GM15510 (cell line): ENCODE results near the gene NOTUM.

Experiments
- POLR2A ChIP-seq: IDR thresholded peaks from 3 replicates; pipeline ENCODE4 v1.6.1; 2011; ENCODE audit warnings: borderline replicate concordance; ENCODE audit not compliant: insufficient read length; ENCODE audit errors: extremely low read depth

Gene NOTUM

GRCh38 chr17:81920612-81921536, 40.1 kb downstream of the NOTUM start:
- TF ChIP-seq POLR2A, result no peak

- TF ChIP-seq POLR2A, result no peak
These were observed 42.0 kb downstream of the NOTUM start for GRCh38 chr17:81918832-81919545.

- peak; percentile 94 for TF ChIP-seq POLR2A
These were observed 43.2 kb downstream of the NOTUM start, which contains the start of gene SIRT7 for GRCh38 chr17:81917565-81918332. Gene SIRT7 (minus strand): TSS chr17:81918176. CDS start chr17:81918131, 45 bp downstream.

- TF ChIP-seq POLR2A, result no peak
These were observed 44.6 kb downstream of the NOTUM start for GRCh38 chr17:81916234-81917001.

- no peak for TF ChIP-seq POLR2A
These were observed 45.7 kb downstream of the NOTUM start for GRCh38 chr17:81915331-81915730.

- TF ChIP-seq POLR2A, result no peak
These were observed 46.7 kb downstream of the NOTUM start for GRCh38 chr17:81914103-81914850.

- TF ChIP-seq POLR2A, result no peak
These were observed 47.4 kb downstream of the NOTUM start for GRCh38 chr17:81913394-81914102.

- TF ChIP-seq POLR2A, result no peak
These were observed 48.3 kb downstream of the NOTUM start for GRCh38 chr17:81912441-81913309.

- TF ChIP-seq POLR2A, result no peak
These were observed 49.0 kb downstream of the NOTUM start for GRCh38 chr17:81911969-81912368.

GRCh38 chr17:81911277-81911961, 49.6 kb downstream of the NOTUM start, which contains the start of gene PCYT2:
Gene PCYT2 (minus strand): TSS chr17:81911399. CDS start chr17:81911355, 44 bp downstream.
- TF ChIP-seq POLR2A, result peak; percentile 59

GRCh38 chr17:81910840-81911276, 50.1 kb downstream of the NOTUM start:
- no peak for TF ChIP-seq POLR2A
